ENCODE data around the gene RFTN1. TPM values are rescaled to one million over a fixed set of nuclear protein-coding genes. Genes with fewer than 3 reads are reported as not detected.

The RFTN1 gene
- total and polyA plus RNA-seq, 3 donors from 2014 or later = 20.8 to 25.7 (median 22.2) TPM

DNA sequence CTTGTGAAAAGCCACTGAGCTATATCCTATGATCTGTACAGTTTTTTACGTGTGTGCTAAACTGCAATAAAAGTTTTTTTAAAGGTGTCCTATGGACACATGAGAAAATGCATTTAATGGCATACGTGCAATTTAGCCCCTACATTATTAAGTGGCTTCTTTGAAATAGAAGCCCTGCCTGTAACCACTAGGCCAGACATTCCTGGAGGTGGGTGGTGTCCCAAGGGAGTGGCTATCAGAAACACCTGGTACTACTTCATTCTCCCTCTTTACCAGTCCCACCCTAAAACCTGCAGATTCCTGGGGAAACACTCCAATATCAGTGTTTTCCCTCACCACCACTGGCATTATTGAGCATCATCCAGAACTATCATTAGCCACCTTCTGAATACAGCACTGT lies 148.5 kb downstream of the RFTN1 start:
- H3K9me3 ChIP-seq = no peaks in the 10 kb centered on the region
- no peak overlapping the region for H3K4me3 ChIP-seq
- no peak overlapping the region for H3K27ac ChIP-seq
- WGBS, 2 donors = 85 to 89% methylated on average over 2 of the region's 2 CpGs
- intact Hi-C loops (cut with DNase I; ENCODE audit: low total_unique reads) = no loop called here
- no peaks in the 10 kb centered on the region for H3K36me3 ChIP-seq (ENCODE audit: low read depth, missing control alignments)
- no peaks in the 10 kb centered on the region for H3K4me1 ChIP-seq
- DNase-seq = no peak
- H3K27me3 ChIP-seq = no peaks in the 10 kb centered on the region
- no peak for TF ChIP-seq POLR2A (IDR thresholded peaks at IDR 0.05)
- TF ChIP-seq, protein P1, sequence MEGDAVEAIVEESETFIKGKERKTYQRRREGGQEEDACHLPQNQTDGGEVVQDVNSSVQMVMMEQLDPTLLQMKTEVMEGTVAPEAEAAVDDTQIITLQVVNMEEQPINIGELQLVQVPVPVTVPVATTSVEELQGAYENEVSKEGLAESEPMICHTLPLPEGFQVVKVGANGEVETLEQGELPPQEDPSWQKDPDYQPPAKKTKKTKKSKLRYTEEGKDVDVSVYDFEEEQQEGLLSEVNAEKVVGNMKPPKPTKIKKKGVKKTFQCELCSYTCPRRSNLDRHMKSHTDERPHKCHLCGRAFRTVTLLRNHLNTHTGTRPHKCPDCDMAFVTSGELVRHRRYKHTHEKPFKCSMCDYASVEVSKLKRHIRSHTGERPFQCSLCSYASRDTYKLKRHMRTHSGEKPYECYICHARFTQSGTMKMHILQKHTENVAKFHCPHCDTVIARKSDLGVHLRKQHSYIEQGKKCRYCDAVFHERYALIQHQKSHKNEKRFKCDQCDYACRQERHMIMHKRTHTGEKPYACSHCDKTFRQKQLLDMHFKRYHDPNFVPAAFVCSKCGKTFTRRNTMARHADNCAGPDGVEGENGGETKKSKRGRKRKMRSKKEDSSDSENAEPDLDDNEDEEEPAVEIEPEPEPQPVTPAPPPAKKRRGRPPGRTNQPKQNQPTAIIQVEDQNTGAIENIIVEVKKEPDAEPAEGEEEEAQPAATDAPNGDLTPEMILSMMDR (IDR thresholded peaks at IDR 0.05) = no peak

DNA sequence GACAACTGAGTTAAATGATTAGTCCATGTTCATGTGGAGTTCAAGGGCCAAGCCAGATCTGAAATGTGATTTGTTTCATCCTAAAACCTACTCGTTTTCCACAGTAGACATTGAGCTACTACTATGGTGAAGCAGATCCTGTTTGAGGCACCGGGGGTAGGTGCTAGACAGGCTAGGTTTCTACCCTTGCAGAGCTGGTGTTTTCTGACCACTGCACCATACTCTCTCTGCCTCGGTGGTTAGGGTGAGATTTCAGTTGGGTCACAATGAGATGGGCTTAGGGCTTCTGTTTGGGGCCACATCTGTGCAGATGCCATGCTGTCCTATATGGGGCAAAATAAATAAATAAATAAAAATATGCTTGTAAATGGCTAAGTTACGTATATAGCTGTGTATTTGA lies 149.2 kb downstream of the RFTN1 start:
- H3K27ac ChIP-seq = no peak overlapping the region
- 75 to 88% methylated on average over 4 of the region's 4 CpGs for WGBS, 2 donors
- H3K4me1 ChIP-seq = no peaks in the 10 kb centered on the region
- intact Hi-C loops (cut with DNase I; ENCODE audit: low total_unique reads) = no loop called here
- no peak for DNase-seq
- no peaks in the 10 kb centered on the region for H3K27me3 ChIP-seq
- no peaks in the 10 kb centered on the region for H3K9me3 ChIP-seq
- no peak overlapping the region for H3K4me3 ChIP-seq
- TF ChIP-seq POLR2A (IDR thresholded peaks at IDR 0.05) = no peak
- TF ChIP-seq, protein P1 (IDR thresholded peaks at IDR 0.05) = no peak
- H3K36me3 ChIP-seq (ENCODE audit: low read depth, missing control alignments) = no peaks in the 10 kb centered on the region

DNA sequence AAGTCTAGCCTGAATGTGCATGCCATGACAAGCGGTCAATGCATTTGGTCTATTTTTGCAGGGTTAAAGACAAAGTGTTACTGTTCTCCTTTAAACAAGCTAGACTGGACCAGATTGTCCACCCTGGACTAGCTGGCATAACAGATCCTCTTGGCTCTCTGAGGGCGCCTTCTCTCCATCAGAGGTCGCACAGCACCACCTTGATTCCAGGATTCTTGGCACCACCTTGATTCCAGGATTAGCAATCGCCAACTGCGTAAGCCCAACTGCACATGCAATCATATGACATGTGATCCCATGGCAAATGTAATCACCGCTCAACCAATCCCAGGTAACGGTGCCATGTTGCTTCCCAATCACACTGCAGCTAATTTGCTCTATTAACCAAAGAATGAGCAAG lies 149.9 kb downstream of the RFTN1 start:
- Histone ChIP-seq H3K4me1 (no peaks in the 10 kb centered on the region), H3K9me3 (no peaks in the 10 kb centered on the region), H3K4me3 (no peak overlapping the region), H3K27me3 (no peaks in the 10 kb centered on the region), H3K27ac (no peak overlapping the region), H3K36me3 (ENCODE audit: low read depth, missing control alignments) (no peaks in the 10 kb centered on the region)
- no peak for TF ChIP-seq POLR2A (IDR thresholded peaks at IDR 0.05)
- TF ChIP-seq, protein P1 (IDR thresholded peaks at IDR 0.05) = no peak
- intact Hi-C loops (cut with DNase I; ENCODE audit: low total_unique reads) = no loop called here
- DNase-seq = no peak
- WGBS, 2 donors = 96 to 98% methylated on average over 7 of the region's 7 CpGs

GRCh38 chr3:16362770-16363169 lies 150.7 kb downstream of the RFTN1 start:
- Histone ChIP-seq H3K9me3 (no peaks in the 10 kb centered on the region), H3K27ac (no peak overlapping the region), H3K36me3 (ENCODE audit: low read depth, missing control alignments) (no peaks in the 10 kb centered on the region), H3K4me3 (no peak overlapping the region), H3K27me3 (no peaks in the 10 kb centered on the region), H3K4me1 (no peaks in the 10 kb centered on the region)
- TF ChIP-seq, protein P1 (IDR thresholded peaks at IDR 0.05) = no peak
- no peak for TF ChIP-seq POLR2A (IDR thresholded peaks at IDR 0.05)
- intact Hi-C loops (cut with DNase I; ENCODE audit: low total_unique reads) = no loop called here
- no peak for DNase-seq
- 93 to 96% methylated on average over 4 of the region's 4 CpGs for WGBS, 2 donors

DNA sequence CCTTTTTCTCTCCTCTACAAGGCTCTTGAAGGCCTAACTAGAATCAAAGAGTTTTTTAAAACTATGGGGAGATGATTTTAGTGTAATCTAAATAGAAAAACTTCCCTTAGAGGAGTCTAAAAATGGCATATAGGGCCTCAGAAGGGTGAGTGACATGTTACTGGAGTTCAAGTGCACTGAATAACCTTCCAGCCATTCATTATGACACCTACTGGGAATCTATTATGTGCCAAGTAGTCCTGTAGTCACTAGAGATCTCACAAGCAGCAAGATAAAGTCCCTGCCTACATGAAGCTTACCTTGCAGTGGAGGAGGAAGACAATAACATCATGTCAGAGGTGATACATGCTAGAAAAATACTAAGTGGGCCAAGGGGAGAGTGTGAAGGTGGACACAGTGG lies 152.4 kb downstream of the RFTN1 start:
- Histone ChIP-seq H3K27ac (no peak overlapping the region), H3K9me3 (no peaks in the 10 kb centered on the region), H3K36me3 (ENCODE audit: low read depth, missing control alignments) (no peaks in the 10 kb centered on the region), H3K27me3 (no peaks in the 10 kb centered on the region), H3K4me1 (no peaks in the 10 kb centered on the region), H3K4me3 (no peak overlapping the region)
- intact Hi-C loops (cut with DNase I; ENCODE audit: low total_unique reads) = no loop called here
- DNase-seq = no peak
- TF ChIP-seq, protein P1 (IDR thresholded peaks at IDR 0.05) = no peak
- TF ChIP-seq POLR2A (IDR thresholded peaks at IDR 0.05) = no peak

Measured in testis (tissue), 3 donors.